Naive thymus-derived CD8-positive, alpha-beta T cell (primary cell): ENCODE data around the gene STUM. TPM values are rescaled to one million over a fixed set of nuclear protein-coding genes. Genes with fewer than 3 reads are reported as not detected.
A peak's percentile ranks its signal among the peaks of the same experiment; 100 is the strongest.

Experiments used
- ATAC-seq, 2 donors: fragments of 150-1000 bp; cut with Tn5 transposase in 1 of 2; sonication (Bioruptor Pico), chemical (Tn5 transposase) in 1 of 2; 1 replicate in 1 of 2; 2 replicates in 1 of 2; pipeline ENCODE4 v1.10.0; 2021; ENCODE audit warnings: mild to moderate bottlenecking in 2 of 2, moderate library complexity in 2 of 2
- POLR2A ChIA-PET: fragments of 350-600 bp; sonication (Branson Sonifier 250); formaldehyde crosslinking; loops from one replicate; lab custom pipeline; 2021; ENCODE audit warnings: antibody characterized with exemption; lab: Charles Lee
- DNase-seq, 10 donors: peaks; one replicate each; pipeline versions ENCODE4 v3.0.0 to v3.0.0-alpha.2; 2020 to 2022
- H3K27ac Mint-ChIP-seq, 10 donors: one replicate each; pipeline ENCODE4 v1.8.0; 2020 to 2022; ENCODE audit warnings: mild to moderate bottlenecking in 10 of 10, mixed read lengths in 10 of 10, moderate library complexity in 4 of 10, inconsistent platforms in 1 of 10
- H3K27me3 Mint-ChIP-seq, 5 donors: one replicate each; pipeline ENCODE4 v1.8.0; 2021 to 2022; ENCODE audit warnings: mixed read lengths in 5 of 5
- H3K36me3 Mint-ChIP-seq, 3 donors: one replicate each; pipeline ENCODE4 v1.8.0; 2020 to 2022; ENCODE audit warnings: mixed read lengths in 3 of 3, mild to moderate bottlenecking in 2 of 3, inconsistent platforms in 1 of 3
- H3K4me1 Mint-ChIP-seq, 4 donors: one replicate each; pipeline ENCODE4 v1.8.0; 2021 to 2022; ENCODE audit warnings: mixed read lengths in 4 of 4
- H3K4me3 Mint-ChIP-seq, 10 donors: one replicate each; pipeline ENCODE4 v1.8.0; 2020 to 2022; ENCODE audit warnings: mild to moderate bottlenecking in 10 of 10, mixed read lengths in 10 of 10, moderate library complexity in 6 of 10, inconsistent platforms in 1 of 10
- H3K9me3 Mint-ChIP-seq, 9 donors: one replicate each; pipeline ENCODE4 v1.8.0; 2020 to 2022; ENCODE audit warnings: mixed read lengths in 9 of 9, mild to moderate bottlenecking in 3 of 9, inconsistent platforms in 1 of 9, moderate library complexity in 1 of 9
- polyA plus RNA-seq, 3 donors: library from polyadenylated mRNA; unstranded; fragments of 300-500 nt; fragmentation: Illumina TruSeq; gene quantifications; one replicate each; pipeline ENCODE4 v1.2.3, GENCODE V29; 2021
- total RNA-seq, 8 experiments: library from RNA in 2 of 8; stranded (reverse) in 2 of 8; gene quantifications; one replicate each; pipeline ENCODE4 v1.2.3 and lab custom pipeline; 2021 to 2026

STUM gene
- total and polyA plus RNA-seq, 5 experiments from 2014 or later, result 0.14 to 0.65 TPM; not detected in 3

- Mint-ChIP-seq H3K4me3 (no peak overlapping the region), H3K4me1 (peaks cover 0 to 6% (median 3%) of the 10 kb centered on the region in 4 donors), H3K36me3 (peaks cover 0 to 2% (median 0%) of the 10 kb centered on the region in 3 donors), H3K27me3 (peaks cover 0 to 13% (median 4%) of the 10 kb centered on the region in 5 donors), H3K27ac (peak overlapping the region in 3 of 10 donors; percentile 0 to 48 (median 21)), H3K9me3 (no peaks in the 10 kb centered on the region)
- no peak for ATAC-seq
- POLR2A ChIA-PET, result no interaction called here
- no peak for DNase-seq
Measured at GRCh38 chr1:226568975-226569741, 20.6 kb downstream of the STUM start.

- Mint-ChIP-seq H3K4me3 (no peak overlapping the region), H3K27ac (peak overlapping the region in 2 of 10 donors; percentile 0 to 48), H3K36me3 (no peaks in the 10 kb centered on the region), H3K27me3 (peaks cover 0 to 13% (median 4%) of the 10 kb centered on the region in 5 donors), H3K4me1 (peaks cover 0 to 6% (median 3%) of the 10 kb centered on the region in 4 donors), H3K9me3 (no peaks in the 10 kb centered on the region)
- DNase-seq (peak in 8 of 10 donors; percentile 13 to 46 (median 27)), ATAC-seq (peak; percentile 86 to 92)
- POLR2A ChIA-PET, result no interaction called here
Measured at GRCh38 chr1:226569879-226570547, 21.4 kb downstream of the STUM start.

- peaks cover 0 to 11% (median 4%) of the 10 kb centered on the region in 5 donors for H3K27me3 Mint-ChIP-seq
- no peak for DNase-seq
- peaks cover 0 to 6% (median 3%) of the 10 kb centered on the region in 4 donors for H3K4me1 Mint-ChIP-seq
- POLR2A ChIA-PET, result no interaction called here
- no peak for ATAC-seq
- H3K9me3 Mint-ChIP-seq, result no peaks in the 10 kb centered on the region
- no peaks in the 10 kb centered on the region for H3K36me3 Mint-ChIP-seq
- no peak overlapping the region for H3K4me3 Mint-ChIP-seq
- H3K27ac Mint-ChIP-seq, result peak overlapping the region in 1 of 10 donors; percentile 43
Measured at GRCh38 chr1:226571893-226572292, 23.3 kb downstream of the STUM start.

- no peaks in the 10 kb centered on the region for H3K9me3 Mint-ChIP-seq
- peaks cover 0 to 6% (median 3%) of the 10 kb centered on the region in 4 donors for H3K4me1 Mint-ChIP-seq
- ATAC-seq (no peak), DNase-seq (no peak)
- POLR2A ChIA-PET, result no interaction called here
- no peak overlapping the region for H3K4me3 Mint-ChIP-seq
- peaks cover 0 to 6% (median 3%) of the 10 kb centered on the region in 5 donors for H3K27me3 Mint-ChIP-seq
- H3K27ac Mint-ChIP-seq, result no peak overlapping the region
- no peaks in the 10 kb centered on the region for H3K36me3 Mint-ChIP-seq
Measured at GRCh38 chr1:226572325-226572726, 23.8 kb downstream of the STUM start.

DNA sequence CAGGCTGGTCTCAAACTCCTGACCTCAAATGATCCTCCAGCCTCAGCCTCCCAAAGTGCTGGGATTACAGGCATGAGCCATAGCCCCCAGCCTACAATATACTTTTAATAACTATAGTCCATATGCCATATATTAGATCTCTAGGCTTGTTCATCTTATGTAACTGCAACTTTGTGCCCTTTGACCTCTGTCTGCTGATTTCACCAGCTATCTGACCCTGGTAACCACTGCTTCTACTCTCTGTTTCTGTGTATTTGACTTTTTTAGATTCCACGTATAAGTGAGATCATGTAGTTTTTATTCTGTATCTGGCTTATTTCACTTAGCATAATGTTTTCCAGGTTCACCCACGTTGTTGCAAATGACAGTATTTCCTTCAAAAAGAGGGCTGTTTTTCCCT is 25.5 kb downstream of the STUM start:
- DNase-seq (no peak), ATAC-seq (no peak)
- H3K27me3 Mint-ChIP-seq, result peaks cover 0 to 1% (median 0%) of the 10 kb centered on the region in 5 donors
- H3K4me3 Mint-ChIP-seq, result no peak overlapping the region
- no peaks in the 10 kb centered on the region for H3K36me3 Mint-ChIP-seq
- H3K4me1 Mint-ChIP-seq, result peaks cover 0 to 6% (median 3%) of the 10 kb centered on the region in 4 donors
- no peaks in the 10 kb centered on the region for H3K9me3 Mint-ChIP-seq
- H3K27ac Mint-ChIP-seq, result no peak overlapping the region
- POLR2A ChIA-PET, result no interaction called here

GRCh38 chr1:226574591-226575435 is 26.2 kb downstream of the STUM start:
- ATAC-seq (no peak), DNase-seq (no peak)
- H3K9me3 Mint-ChIP-seq, result no peaks in the 10 kb centered on the region
- POLR2A ChIA-PET, result no interaction called here
- H3K27me3 Mint-ChIP-seq, result peaks cover 0 to 4% (median 0%) of the 10 kb centered on the region in 5 donors
- peaks cover 0 to 5% (median 2%) of the 10 kb centered on the region in 4 donors for H3K4me1 Mint-ChIP-seq
- no peaks in the 10 kb centered on the region for H3K36me3 Mint-ChIP-seq
- no peak overlapping the region for H3K4me3 Mint-ChIP-seq
- H3K27ac Mint-ChIP-seq, result no peak overlapping the region

DNA sequence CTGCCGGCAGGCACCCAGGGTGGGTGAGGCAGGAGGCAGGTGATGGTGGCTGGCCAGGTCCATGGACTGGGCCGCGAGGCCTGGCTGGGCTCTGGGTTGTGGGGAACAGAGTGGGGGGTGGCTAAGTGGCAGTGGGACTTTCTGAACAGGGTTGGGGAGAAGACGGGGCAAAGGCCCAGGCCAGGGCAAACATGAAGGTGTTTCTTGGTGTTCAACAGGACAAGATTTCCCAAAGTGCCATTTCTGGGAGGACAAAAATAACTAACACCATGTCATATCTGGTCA is 26.8 kb downstream of the STUM start:
- no peak for ATAC-seq
- no peak for DNase-seq
- peaks cover 0 to 6% (median 0%) of the 10 kb centered on the region in 5 donors for H3K27me3 Mint-ChIP-seq
- no peak overlapping the region for H3K4me3 Mint-ChIP-seq
- H3K36me3 Mint-ChIP-seq, result no peaks in the 10 kb centered on the region
- POLR2A ChIA-PET, result no interaction called here
- H3K27ac Mint-ChIP-seq, result no peak overlapping the region
- H3K4me1 Mint-ChIP-seq, result no peaks in the 10 kb centered on the region
- H3K9me3 Mint-ChIP-seq, result no peaks in the 10 kb centered on the region

DNA sequence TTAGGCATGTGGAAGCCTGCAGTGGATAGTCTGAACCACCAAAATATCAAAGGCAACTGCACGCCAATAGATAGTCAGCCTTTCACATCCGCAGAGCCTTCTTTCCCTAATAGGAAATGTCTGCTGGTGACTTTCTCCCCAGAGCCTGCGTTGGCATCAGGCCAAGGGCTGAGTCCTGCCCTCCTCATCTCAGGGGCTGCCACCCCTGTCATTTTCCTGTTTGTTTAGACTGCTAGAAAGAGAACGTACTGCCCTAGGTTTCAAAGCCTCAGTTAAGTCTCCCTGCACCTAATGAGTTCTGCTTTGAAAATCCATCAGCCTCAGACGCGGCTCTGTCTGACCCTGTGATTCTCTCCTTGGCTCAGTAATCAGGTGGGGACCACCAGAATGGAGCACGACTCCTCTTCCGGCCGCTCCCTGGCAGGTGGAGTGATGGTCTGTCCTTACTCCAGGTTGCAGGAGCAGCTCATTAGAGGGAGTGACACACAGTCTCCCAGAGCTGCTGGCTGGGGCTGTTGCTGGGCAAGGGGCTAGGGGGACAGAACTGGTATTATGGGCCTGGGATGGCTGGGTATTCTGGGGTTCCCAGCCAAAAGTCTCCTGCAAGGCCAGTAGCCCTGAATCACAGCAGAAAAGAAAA is 27.3 kb downstream of the STUM start:
- no peak for ATAC-seq
- no peak overlapping the region for H3K27ac Mint-ChIP-seq
- H3K27me3 Mint-ChIP-seq, result peaks cover 0 to 8% (median 0%) of the 10 kb centered on the region in 5 donors
- POLR2A ChIA-PET, result no interaction called here
- no peaks in the 10 kb centered on the region for H3K4me1 Mint-ChIP-seq
- DNase-seq, result no peak
- H3K4me3 Mint-ChIP-seq, result no peak overlapping the region
- H3K36me3 Mint-ChIP-seq, result no peaks in the 10 kb centered on the region
- no peaks in the 10 kb centered on the region for H3K9me3 Mint-ChIP-seq

DNA sequence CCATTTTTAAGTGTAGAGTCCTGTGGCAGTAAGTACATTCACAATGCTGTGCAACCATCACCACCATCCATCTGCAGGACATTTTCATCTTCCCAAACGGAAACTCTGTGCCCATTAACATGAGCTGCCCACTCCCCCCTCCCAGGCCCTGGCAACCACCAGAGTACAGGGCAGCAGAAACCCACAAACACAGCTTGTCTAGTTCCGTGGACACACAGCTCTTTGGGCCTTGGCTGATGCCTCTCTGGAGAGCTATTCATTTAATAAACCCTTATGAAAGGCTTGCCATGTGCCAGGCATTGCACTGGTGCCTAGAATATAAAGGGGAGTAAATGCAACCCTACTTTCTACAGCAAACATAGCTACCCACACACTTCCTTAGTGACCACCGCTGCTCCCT is 28.0 kb downstream of the STUM start:
- POLR2A ChIA-PET, result no interaction called here
- Mint-ChIP-seq H3K27me3 (peaks cover 0 to 8% (median 0%) of the 10 kb centered on the region in 5 donors), H3K27ac (no peak overlapping the region), H3K9me3 (no peaks in the 10 kb centered on the region), H3K4me1 (no peaks in the 10 kb centered on the region), H3K36me3 (no peaks in the 10 kb centered on the region), H3K4me3 (no peak overlapping the region)
- DNase-seq (no peak), ATAC-seq (no peak)

- ATAC-seq (no peak), DNase-seq (no peak)
- H3K27me3 Mint-ChIP-seq, result peaks cover 0 to 8% (median 0%) of the 10 kb centered on the region in 5 donors
- H3K9me3 Mint-ChIP-seq, result no peaks in the 10 kb centered on the region
- H3K4me3 Mint-ChIP-seq, result no peak overlapping the region
- H3K36me3 Mint-ChIP-seq, result no peaks in the 10 kb centered on the region
- H3K27ac Mint-ChIP-seq, result no peak overlapping the region
- POLR2A ChIA-PET, result no interaction called here
- no peaks in the 10 kb centered on the region for H3K4me1 Mint-ChIP-seq
Measured at GRCh38 chr1:226577401-226578180, 29.0 kb downstream of the STUM start.

DNA sequence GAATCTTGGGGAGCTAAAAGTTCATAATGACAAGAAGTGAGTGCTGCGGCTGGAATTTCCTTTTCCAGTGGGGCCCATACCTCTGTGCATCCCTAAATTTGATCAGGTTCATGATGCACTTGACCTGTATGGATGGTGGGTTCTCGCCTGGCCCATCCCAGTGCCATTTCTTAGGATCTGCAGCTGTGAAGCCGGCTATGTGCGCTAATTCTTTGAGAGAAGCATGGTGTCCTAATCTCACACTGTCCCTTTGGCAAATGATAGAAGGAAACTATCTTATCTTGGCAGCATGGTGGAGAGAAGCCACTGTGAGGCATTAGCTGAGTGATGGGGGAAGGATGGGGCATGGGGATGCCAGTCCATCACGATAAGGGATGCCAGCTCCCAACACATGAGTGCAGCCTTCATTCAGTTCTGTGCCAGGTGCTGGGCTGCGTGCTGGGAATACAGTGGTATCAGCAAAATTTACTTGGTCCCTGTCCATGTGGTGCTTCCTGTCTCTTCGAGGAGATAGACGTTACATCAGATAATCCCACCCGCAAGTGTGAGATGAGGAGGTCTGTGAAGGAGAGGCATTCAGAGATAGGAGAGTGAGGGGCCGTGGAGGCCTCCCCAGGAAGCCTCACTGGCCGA is 30.5 kb downstream of the STUM start:
- POLR2A ChIA-PET, result no interaction called here
- H3K4me3 Mint-ChIP-seq, result no peak overlapping the region

More for the DNA sequence above, 30.5 kb downstream of the STUM start:
- Mint-ChIP-seq H3K27ac (no peak overlapping the region), H3K4me1 (no peaks in the 10 kb centered on the region), H3K9me3 (no peaks in the 10 kb centered on the region), H3K27me3 (peaks cover 0 to 8% (median 0%) of the 10 kb centered on the region in 5 donors), H3K36me3 (no peaks in the 10 kb centered on the region)
- ATAC-seq (no peak), DNase-seq (no peak)
